ENCODE measurements around the gene CARD9. TPM values are rescaled to one million over a fixed set of nuclear protein-coding genes. Genes with fewer than 3 reads are reported as not detected.

CARD9 gene
- total RNA-seq, 1 donor from 2014 or later = 1.2 TPM

- no peak for TF ChIP-seq CTCF (conservative IDR thresholded peaks at IDR 0.05; ENCODE audit: low read depth, low read length)
- H3K4me3 ChIP-seq (ENCODE audit: low read depth, low read length) = no peak overlapping the region
- DNase-seq (ENCODE audit: low read depth) = no peak
Observed at GRCh38 chr9:136347472-136348256, 25.8 kb downstream of the CARD9 start.

GRCh38 chr9:136346927-136347465 is 26.5 kb downstream of the CARD9 start:
- no peak for DNase-seq (ENCODE audit: low read depth)
- TF ChIP-seq CTCF (conservative IDR thresholded peaks at IDR 0.05; ENCODE audit: low read depth, low read length) = no peak
- no peak overlapping the region for H3K4me3 ChIP-seq (ENCODE audit: low read depth, low read length)

GRCh38 chr9:136346157-136346481 is 27.4 kb downstream of the CARD9 start:
- H3K4me3 ChIP-seq (ENCODE audit: low read depth, low read length) = no peak overlapping the region
- TF ChIP-seq CTCF (conservative IDR thresholded peaks at IDR 0.05; ENCODE audit: low read depth, low read length) = no peak
- DNase-seq (ENCODE audit: low read depth) = no peak

GRCh38 chr9:136345281-136346156 is 27.9 kb downstream of the CARD9 start:
- TF ChIP-seq CTCF (conservative IDR thresholded peaks at IDR 0.05; ENCODE audit: low read depth, low read length) = peak; percentile 63
- DNase-seq (ENCODE audit: low read depth) = no peak
- no peak overlapping the region for H3K4me3 ChIP-seq (ENCODE audit: low read depth, low read length)

- H3K4me3 ChIP-seq (ENCODE audit: low read depth, low read length) = no peak overlapping the region
Observed at GRCh38 chr9:136344544-136345280, 28.8 kb downstream of the CARD9 start.

More at GRCh38 chr9:136344544-136345280, 28.8 kb downstream of the CARD9 start:
- no peak for TF ChIP-seq CTCF (conservative IDR thresholded peaks at IDR 0.05; ENCODE audit: low read depth, low read length)
- DNase-seq (ENCODE audit: low read depth) = no peak

All from epithelial cell of proximal tubule (primary cell).